GM18520 (cell line): Measurements from ENCODE around the gene CLIC6.
"Not testable (repeated sequence)": the region's sequence is repeated elsewhere in the genome, so short reads cannot be mapped to it uniquely, and the experiment has no call there.

Experiments used
- ATAC-seq: cut with Tn5 transposase; IDR thresholded peaks from one replicate; pipeline ENCODE4 v1.9.1; 2021; ENCODE audit not compliant: unreplicated experiment

The CLIC6 gene

GRCh38 chr21:34691390-34692032 lies 22.7 kb downstream of the CLIC6 start:
- no peak for ATAC-seq

DNA sequence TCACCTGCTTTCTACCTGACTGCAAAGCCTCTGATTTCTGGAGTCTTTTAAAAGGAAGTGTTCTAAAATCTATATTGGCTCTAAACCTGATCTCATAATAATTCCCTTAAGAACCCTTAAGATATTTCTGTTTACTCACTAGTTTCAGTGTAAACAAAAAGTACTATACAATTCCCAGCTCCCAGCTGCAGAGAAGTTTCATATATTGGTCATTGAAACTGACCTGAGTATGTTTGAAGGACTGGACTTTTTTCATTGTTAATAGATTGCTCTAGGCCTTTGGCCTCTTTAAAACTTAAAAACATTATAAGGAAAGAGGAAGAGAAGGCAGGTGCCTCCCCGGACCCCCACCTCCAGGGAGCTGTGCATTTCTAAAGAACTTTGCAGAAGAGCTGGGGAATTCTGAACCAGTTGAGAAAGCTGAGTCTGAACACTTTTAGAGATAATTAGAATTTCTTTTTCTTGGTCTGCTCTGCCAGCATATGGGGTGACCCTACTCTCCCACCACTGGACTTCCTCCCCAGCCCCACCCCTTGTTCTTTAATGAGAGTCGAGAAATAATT lies 23.7 kb downstream of the CLIC6 start:
- ATAC-seq: no peak

- ATAC-seq: no peak
Observed at GRCh38 chr21:34693192-34693810, 24.5 kb downstream of the CLIC6 start.

- ATAC-seq: peak; percentile 78
Observed at GRCh38 chr21:34695434-34695833, 26.6 kb downstream of the CLIC6 start.

DNA sequence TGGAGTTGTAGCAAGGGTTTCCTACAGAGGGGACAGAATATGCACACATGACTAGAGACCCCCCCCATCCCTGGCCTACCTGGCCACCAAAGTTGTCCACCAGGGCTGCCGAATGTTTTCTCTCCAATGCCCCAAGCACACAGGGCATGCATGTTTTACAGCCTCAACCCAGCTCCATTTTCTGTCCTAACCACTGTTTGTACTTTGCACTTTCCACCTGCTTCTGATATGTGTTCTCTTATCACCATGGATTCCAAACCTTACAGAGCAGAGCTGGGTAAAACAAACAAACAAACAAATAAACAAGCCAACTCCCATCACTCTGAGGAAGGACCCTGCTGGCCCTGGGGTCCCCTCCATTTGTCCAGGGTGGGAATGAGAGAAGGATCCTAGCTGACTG lies 27.3 kb downstream of the CLIC6 start:
- ATAC-seq: no peak

GRCh38 chr21:34697826-34698225 lies 29.0 kb downstream of the CLIC6 start:
- no peak for ATAC-seq

DNA sequence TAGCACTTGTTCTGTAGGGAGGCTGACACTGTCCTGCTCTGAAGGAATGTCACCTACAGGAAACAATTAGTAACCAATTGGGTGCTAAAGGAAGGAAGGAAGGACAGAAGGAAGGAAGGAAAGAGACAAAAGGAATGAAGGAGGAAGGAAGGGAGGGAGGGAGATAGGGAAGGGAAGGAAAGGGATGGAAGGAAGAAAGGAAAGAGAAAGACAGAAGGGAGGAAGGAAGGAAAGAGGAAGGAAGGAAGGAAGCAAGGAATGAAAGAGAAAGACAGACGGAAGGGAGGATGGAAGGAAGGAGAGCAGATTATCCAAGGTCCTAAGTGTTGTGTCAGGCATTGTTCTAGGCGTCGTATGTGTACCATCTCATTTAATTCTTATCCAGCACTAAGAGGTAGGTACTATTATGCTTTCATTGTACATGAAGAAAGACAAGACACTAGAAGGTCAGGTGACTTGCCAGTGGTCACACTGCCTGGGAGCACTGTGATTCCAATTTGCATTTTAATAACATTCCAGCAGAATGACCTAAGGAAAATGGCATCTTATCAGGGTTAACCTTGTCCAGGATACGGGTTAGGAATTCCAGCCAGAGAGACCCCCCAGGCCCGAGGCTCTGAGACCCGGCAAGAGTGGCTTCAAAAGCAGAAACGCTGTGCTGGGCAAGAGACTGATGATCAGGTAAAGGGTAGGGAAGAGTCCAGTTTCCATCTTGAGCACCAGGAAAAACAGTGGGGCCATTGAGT lies 29.6 kb downstream of the CLIC6 start:
- ATAC-seq: no peak

DNA sequence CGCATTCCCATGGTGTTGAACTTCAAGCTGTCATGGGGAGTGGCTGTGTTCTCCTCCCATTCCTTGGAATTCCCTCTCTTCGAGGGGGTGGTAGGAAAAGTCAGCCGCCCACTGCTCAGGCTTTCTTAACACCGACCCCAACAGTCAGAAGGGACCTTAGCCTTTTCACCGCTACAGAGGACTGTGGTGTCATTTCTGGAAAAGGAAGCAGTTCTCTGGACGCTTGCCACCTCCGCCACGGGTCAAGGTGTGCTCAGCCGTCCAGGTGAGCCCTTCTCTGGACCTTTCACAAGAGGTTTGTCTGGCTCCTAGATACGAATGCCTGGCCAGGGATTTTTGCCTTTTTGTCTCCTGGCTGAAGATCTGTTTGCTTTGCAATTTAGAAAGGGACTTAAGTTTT lies 31.8 kb downstream of the CLIC6 start:
- ATAC-seq: no peak

DNA sequence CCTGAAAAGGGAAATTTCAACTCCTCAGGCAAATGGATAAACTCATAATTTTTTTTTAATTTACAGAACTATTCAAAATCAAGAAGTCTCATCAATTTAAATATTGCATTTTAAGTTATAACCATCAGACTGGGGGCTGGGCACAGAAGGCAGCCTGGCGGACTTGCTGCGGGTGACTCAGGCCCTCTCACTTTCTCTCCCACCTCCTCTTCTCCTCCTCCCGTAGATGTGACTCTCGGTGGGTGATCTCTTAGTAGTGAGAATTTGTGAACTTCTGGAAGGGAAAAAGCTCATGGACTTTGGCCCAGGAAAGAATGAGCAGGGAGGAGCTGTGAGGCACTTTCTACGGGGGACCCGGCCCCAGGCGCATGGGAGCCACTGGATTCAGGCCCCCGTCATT lies 32.9 kb downstream of the CLIC6 start:
- no peak for ATAC-seq

DNA sequence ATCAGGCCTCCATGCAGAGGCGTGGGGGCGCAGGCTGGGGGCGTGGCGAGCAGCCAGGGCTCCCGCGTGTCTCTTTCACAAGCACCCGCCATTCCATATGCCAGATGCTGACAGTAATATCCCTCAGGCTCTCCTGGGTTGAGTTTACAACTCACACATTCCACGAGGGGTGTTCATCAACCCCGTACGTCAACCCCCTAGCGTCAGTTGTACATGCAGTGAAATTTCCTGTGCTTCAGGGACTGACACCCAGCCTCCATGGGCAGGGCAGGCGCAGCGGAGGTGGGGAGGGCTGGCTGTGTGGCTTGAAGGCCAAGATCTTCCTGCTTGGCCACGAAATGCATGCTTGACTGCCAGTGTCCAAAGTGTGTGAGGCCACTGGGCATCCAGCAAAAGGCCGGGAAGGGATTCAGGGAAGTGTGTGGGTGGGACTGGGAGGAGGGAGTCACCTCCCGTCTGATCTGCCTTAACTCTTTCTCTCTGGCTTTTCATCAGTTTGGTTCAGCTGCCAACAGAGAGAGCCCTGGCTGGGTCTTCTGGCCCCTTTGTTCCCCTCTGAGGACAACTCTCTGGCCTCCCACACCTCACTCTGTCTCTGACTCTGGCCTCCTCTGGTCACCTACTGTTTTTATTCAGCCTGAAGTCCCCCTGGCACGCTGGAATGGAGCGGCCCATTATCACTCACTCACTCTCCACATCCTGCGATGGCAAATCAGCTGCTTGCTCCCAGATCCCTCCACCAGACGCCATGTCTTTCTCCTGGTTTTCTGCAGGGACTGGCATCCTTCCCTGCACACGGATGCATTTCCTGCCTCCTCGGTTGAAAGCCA lies 33.8 kb downstream of the CLIC6 start:
- no peak for ATAC-seq

GRCh38 chr21:34703571-34703970 lies 34.8 kb downstream of the CLIC6 start:
- ATAC-seq: no peak

GRCh38 chr21:34704119-34704518 lies 35.3 kb downstream of the CLIC6 start:
- ATAC-seq: no peak

- no peak for ATAC-seq
Observed at GRCh38 chr21:34705011-34705410, 36.2 kb downstream of the CLIC6 start.

DNA sequence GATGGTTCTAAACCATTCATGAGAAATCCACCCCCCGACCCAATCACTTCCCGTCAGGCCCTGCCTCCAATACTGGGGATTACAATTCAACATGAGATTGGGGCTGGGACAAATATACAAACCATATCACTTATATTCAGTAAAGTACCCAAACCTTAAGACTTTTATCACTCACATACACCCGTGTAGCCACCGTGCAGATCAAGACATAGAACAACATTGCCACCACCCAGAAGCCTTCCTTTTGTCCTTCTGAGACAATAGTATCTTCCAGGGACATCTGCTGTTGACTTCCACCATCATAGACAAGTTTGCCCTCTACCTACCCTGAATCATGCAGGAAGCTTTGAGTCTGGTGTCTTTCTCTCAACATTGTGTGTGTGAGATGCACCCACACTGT lies 37.5 kb downstream of the CLIC6 start:
- ATAC-seq: no peak

DNA sequence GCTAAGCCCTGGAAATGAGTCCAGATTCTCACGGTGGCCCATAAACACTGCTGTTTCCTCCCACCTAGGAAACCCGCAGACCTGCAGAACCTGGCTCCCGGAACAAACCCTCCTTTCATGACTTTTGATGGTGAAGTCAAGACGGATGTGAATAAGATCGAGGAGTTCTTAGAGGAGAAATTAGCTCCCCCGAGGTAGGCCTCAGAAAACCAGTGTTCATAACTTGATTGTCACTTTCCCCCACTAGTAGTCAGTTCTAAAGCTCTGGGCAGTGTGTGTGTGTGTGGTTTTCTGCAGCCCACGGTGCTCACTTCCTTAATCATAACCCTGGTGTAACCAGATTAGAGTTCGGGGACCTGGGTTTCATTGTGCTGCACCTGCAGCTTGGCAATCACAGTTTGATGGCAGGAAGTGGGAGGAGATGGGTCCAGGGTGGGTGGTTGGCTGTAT lies 39.1 kb downstream of the CLIC6 start:
- no peak for ATAC-seq

DNA sequence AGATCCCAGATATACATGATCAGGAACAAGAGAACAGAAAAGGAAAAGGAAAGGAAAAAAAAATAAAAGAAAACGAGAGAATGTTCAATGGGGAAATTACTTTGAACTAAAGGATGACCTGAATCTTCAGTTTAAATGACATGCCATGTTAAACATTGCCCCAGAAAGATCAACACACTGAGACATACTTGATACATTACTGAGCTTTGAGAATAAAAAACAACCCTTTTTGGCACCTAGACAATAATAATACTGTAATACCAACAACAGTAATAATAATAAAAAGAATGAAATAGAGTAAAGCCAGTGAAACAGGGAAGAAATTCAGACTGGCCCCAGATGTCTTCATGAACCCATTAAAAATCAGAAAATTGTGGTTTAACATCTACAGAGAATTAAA lies 44.8 kb downstream of the CLIC6 start:
- no peak for ATAC-seq

- ATAC-seq: no peak
Observed at GRCh38 chr21:34715518-34715917, 46.7 kb downstream of the CLIC6 start.

DNA sequence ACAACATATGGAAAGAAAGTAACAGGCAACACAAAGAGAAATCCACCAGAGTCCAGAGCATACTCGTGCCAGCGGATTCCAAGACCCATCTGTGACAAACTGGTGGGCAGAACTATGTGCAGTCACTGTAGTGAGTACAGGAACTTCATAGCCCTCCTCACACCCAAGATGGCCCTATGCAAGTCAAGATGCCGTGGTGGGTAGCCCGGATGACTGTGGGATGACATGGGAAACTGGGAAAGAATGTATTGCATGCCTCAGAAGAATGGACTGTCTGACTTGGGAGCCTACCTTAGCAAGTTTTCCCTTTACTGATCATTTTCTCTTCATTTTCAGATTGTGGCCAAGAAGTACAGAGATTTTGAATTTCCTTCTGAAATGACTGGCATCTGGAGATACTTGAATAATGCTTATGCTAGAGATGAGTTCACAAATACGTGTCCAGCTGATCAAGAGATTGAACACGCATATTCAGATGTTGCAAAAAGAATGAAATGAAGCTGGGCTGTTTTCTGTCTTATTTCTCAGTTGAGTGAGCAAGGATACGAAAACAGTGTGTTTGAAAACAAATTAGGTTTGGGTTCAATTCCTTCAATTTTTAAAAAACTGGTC lies 47.3 kb downstream of the CLIC6 start:
- no peak for ATAC-seq

- not testable (repeated sequence) for ATAC-seq
Observed at GRCh38 chr21:34718529-34718928, 49.7 kb downstream of the CLIC6 start.

DNA sequence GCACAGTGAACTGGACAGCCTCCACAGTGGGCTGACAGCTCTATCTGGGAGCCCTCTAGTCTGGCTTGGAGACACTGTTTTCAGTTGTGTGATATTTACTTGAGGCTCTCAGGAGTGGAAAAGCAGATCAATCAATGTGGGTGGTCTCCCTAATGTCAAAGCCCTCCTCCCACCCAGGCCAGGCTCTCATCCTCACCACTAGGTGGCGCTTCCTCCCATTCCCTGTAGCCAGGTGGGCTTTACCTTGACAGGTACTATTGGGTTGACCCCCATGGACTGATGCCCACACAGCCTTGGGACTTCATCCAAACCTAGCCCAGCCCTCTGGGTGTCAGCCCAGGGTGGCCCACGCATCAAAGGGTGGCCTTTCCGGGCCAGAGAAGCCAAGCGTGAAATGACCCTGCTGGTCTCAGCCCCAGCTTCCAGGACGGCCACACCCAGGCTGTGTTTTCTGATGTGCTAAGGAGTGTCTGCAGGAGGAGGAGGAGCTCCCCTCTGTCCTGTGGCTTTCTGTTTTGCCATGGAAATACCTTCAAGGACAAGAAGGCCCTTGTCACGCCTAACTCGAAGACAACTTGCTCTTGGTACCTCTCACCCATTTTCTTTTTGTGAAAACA lies 54.0 kb downstream of the CLIC6 start:
- ATAC-seq: no peak
